OCI-LY7 (cell line): Measurements from ENCODE around the gene KRT79. TPM values are rescaled to one million over a fixed set of nuclear protein-coding genes. Genes with fewer than 3 reads are reported as not detected.

Experiments
- BruUV-seq: library from RNA; stranded (reverse); fragments of 400-500 nt; replicated peaks from 2 replicates; lab custom pipeline; 2021; lab: Mats Ljungman, UMichigan
- CTCF ChIA-PET: fragments of 300-600 bp; sonication (Branson Sonifier 250); formaldehyde crosslinking; loops from one replicate; lab custom pipeline; 2022; ENCODE audit warnings: antibody characterized with exemption; ENCODE audit not compliant: unreplicated experiment; lab: Charles Lee
- POLR2A ChIA-PET: fragments of 300-600 bp; sonication (Branson Sonifier 250); formaldehyde crosslinking; loops from one replicate; lab custom pipeline; 2022; ENCODE audit warnings: antibody characterized with exemption; lab: Charles Lee
- DNase-seq: peaks from one replicate; pipeline ENCODE4 v3.0.0-alpha.2; 2015; ENCODE audit warnings: low spot score
- H2AFZ ChIP-seq: fragments of 200-600 bp; sonication (generic), shearing (Covaris generic); 2 replicates; pipeline ENCODE4 v1.6.1; 2014; ENCODE audit warnings: mild to moderate bottlenecking, antibody characterized with exemption, low read length, moderate library complexity
- H3K27ac ChIP-seq: fragments of 200-600 bp; sonication (generic); 2 replicates; pipeline ENCODE4 v1.5.1; 2014; ENCODE audit warnings: mixed run types, low read depth, mild to moderate bottlenecking, moderate library complexity, low read length, inconsistent platforms; ENCODE audit not compliant: poor library complexity, severe bottlenecking
- H3K36me3 ChIP-seq: fragments of 200-600 bp; sonication (generic); 2 replicates; pipeline ENCODE4 v1.6.1; 2014; ENCODE audit warnings: mild to moderate bottlenecking, antibody characterized with exemption, low read length, moderate library complexity, mixed read lengths; ENCODE audit not compliant: insufficient read depth
- H3K4me1 ChIP-seq: fragments of 200-600 bp; sonication (generic); 2 replicates; pipeline ENCODE4 v1.5.1; 2014; ENCODE audit warnings: mild to moderate bottlenecking, low read length; ENCODE audit not compliant: insufficient read depth, poor library complexity, severe bottlenecking
- H3K4me2 ChIP-seq: fragments of 200-600 bp; sonication (generic); 2 replicates; pipeline ENCODE4 v1.6.1; 2014; ENCODE audit warnings: mild to moderate bottlenecking, low read length
- H3K4me3 ChIP-seq: fragments of 200-600 bp; sonication (generic); 2 replicates; pipeline ENCODE4 v1.5.1; 2014; ENCODE audit warnings: mild to moderate bottlenecking, low read depth, low read length; ENCODE audit not compliant: poor library complexity, severe bottlenecking
- H3K79me2 ChIP-seq: fragments of 200-600 bp; sonication (generic); 2 replicates; pipeline ENCODE4 v1.6.1; 2016; ENCODE audit warnings: low read depth, mild to moderate bottlenecking, low read length, moderate library complexity, mixed read lengths; ENCODE audit not compliant: insufficient read depth
- H3K9me2 ChIP-seq: fragments of 200-600 bp; sonication (generic); 2 replicates; pipeline ENCODE4 v1.6.1; 2016; ENCODE audit warnings: mild to moderate bottlenecking, low read length, mixed read lengths; ENCODE audit not compliant: insufficient read depth
- H3K9me3 ChIP-seq: fragments of 200-600 bp; sonication (generic); 2 replicates; pipeline ENCODE4 v1.6.1; 2014; ENCODE audit warnings: mild to moderate bottlenecking, mixed run types, low read length, mixed read lengths
- H4K20me1 ChIP-seq: fragments of 200-600 bp; sonication (generic); 2 replicates; pipeline ENCODE4 v1.6.1; 2014; ENCODE audit warnings: mild to moderate bottlenecking, antibody characterized with exemption, low read length, moderate library complexity, mixed read lengths; ENCODE audit not compliant: insufficient read depth
- EZH2phosphoT487 ChIP-seq: fragments of 200-600 bp; sonication (generic); IDR thresholded peaks from 2 replicates; pipeline ENCODE4 v1.6.1; 2018; ENCODE audit warnings: low read depth, borderline replicate concordance, mild to moderate bottlenecking, mixed run types, antibody characterized with exemption, low read length, moderate library complexity, mixed read lengths
- intact Hi-C: fragments of 100-400 bp; cut with micrococcal nuclease; formaldehyde crosslinking; loops from one replicate; pipeline ENCODE4 v1.10.0; 2022; ENCODE audit not compliant: unreplicated experiment
- total RNA-seq, 2 experiments: library from RNA; depleted of rRNA in 1 of 2; stranded (reverse); fragments of >200 nt in 1 of 2; shearing (Covaris generic) in 1 of 2; gene quantifications; 2 replicates each; pipeline ENCODE4 v1.2.3, GENCODE V29; 2014 to 2022
- TF ChIP-seq, protein P1 (sequence below): fragments of 200-600 bp; sonication (generic); conservative IDR thresholded peaks from 2 replicates; pipeline ENCODE4 v1.5.1; 2014; ENCODE audit warnings: mild to moderate bottlenecking, antibody characterized with exemption, low read length, moderate library complexity, mixed read lengths

Gene KRT79
- total RNA-seq, 2 experiments from 2014 or later: not detected

DNA sequence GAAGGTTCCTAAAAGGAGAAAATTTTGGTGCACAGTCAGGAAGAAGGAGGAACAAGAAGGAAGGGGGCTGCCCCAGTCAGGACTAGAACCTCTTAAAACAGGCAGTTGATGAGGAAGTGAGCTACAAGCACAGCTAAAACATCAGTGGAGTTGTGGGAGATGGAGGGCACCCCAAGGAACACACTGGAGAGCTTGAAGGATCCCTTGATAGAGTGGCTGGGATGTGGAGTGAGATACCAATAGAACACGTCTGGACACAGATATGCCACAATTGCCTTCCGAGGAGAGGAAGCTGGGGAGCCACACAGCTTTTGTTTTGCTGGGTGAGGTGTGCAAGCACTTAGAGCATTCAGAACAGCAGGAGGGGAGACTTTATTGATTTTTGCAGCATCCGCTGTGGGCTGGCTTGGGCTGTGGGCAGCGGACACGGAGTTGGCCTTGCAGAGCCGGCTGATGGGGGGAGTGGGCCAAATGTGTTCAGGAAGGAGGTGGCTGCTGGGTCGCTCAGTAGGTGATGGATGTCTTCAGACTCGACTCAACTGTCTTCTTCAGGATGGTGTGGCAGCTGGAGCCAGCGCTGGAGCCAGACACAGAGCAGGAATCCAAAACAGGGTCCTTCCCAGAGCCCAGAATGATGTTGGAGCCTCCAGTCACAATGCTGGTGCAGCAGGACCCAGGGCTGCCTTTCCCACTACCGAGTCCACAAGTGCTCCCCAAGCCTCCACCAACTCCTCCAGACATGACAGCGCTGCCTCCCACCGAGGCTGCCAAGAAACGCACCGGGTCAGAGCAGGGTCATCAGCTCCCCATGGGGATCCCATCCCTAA lies 4.7 kb upstream of the KRT79 start:
- no peaks in the 10 kb centered on the region for H3K36me3 ChIP-seq
- no peak overlapping the region for H3K27ac ChIP-seq
- no peaks in the 10 kb centered on the region for H3K79me2 ChIP-seq
- H4K20me1 ChIP-seq: no peaks in the 10 kb centered on the region
- no peak overlapping the region for H3K4me2 ChIP-seq
- DNase-seq: no peak
- no peak overlapping the region for H2AFZ ChIP-seq
- no TSS peak for BruUV-seq
- CTCF ChIA-PET: no interaction called here
- H3K4me3 ChIP-seq: no peak overlapping the region
- H3K9me2 ChIP-seq: no peaks in the 10 kb centered on the region
- POLR2A ChIA-PET: interaction anchor here (0.7 kb wide), 1 partner anchor 43 kb away, joined by 3 read pairs; no protein-coding TSS in a partner anchor
- TF ChIP-seq EZH2phosphoT487: no peak
- TF ChIP-seq, protein P1, sequence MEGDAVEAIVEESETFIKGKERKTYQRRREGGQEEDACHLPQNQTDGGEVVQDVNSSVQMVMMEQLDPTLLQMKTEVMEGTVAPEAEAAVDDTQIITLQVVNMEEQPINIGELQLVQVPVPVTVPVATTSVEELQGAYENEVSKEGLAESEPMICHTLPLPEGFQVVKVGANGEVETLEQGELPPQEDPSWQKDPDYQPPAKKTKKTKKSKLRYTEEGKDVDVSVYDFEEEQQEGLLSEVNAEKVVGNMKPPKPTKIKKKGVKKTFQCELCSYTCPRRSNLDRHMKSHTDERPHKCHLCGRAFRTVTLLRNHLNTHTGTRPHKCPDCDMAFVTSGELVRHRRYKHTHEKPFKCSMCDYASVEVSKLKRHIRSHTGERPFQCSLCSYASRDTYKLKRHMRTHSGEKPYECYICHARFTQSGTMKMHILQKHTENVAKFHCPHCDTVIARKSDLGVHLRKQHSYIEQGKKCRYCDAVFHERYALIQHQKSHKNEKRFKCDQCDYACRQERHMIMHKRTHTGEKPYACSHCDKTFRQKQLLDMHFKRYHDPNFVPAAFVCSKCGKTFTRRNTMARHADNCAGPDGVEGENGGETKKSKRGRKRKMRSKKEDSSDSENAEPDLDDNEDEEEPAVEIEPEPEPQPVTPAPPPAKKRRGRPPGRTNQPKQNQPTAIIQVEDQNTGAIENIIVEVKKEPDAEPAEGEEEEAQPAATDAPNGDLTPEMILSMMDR: no peak
- intact Hi-C loops: no loop called here
- H3K9me3 ChIP-seq: no peaks in the 10 kb centered on the region
- H3K4me1 ChIP-seq: no peaks in the 10 kb centered on the region

GRCh38 chr12:52837781-52838608 lies 3.9 kb upstream of the KRT79 start:
- Histone ChIP-seq H3K4me1 (no peaks in the 10 kb centered on the region), H3K4me2 (no peak overlapping the region), H4K20me1 (no peaks in the 10 kb centered on the region), H2AFZ (no peak overlapping the region), H3K9me3 (no peaks in the 10 kb centered on the region), H3K79me2 (no peaks in the 10 kb centered on the region), H3K9me2 (no peaks in the 10 kb centered on the region), H3K4me3 (no peak overlapping the region), H3K27ac (no peak overlapping the region), H3K36me3 (no peaks in the 10 kb centered on the region)
- no TSS peak for BruUV-seq
- intact Hi-C loops: no loop called here
- ChIA-PET CTCF (interaction anchor here (0.6 kb wide), 1 partner anchor 44 kb away, joined by 3 read pairs; no protein-coding TSS in a partner anchor), POLR2A (interaction anchor here (0.7 kb wide), 1 partner anchor 44 kb away, joined by 3 read pairs; no protein-coding TSS in a partner anchor)
- TF ChIP-seq EZH2phosphoT487: no peak
- TF ChIP-seq, protein P1: no peak
- DNase-seq: no peak
